ENCODE measurements around the gene PET100. TPM values are rescaled to one million over a fixed set of nuclear protein-coding genes. Genes with fewer than 3 reads are reported as not detected.

PET100 gene
- total and polyA plus RNA-seq, 12 donors, result 3.7 to 655 (median 105) TPM

GRCh38 chr19:7598180-7598579 is 31.4 kb upstream of the PET100 start:
- DNase-seq, result no peak
- H3K27me3 ChIP-seq, result peaks cover 3% of the 10 kb centered on the region
- peaks cover 0 to 13% of the 10 kb centered on the region in 2 donors for H3K4me1 ChIP-seq (replicated peaks in 1 of 2)
- H3K4me3 ChIP-seq, result no peak overlapping the region
- TF ChIP-seq CTCF (IDR thresholded peaks at IDR 0.05) (no peak), POLR2A (IDR thresholded peaks at IDR 0.05) (no peak)
- WGBS, 4 donors, result 76 to 87% (median 82%) methylated on average over 6 of the region's 6 CpGs
- H3K9me3 ChIP-seq (replicated peaks in 1 of 3), result no peaks in the 10 kb centered on the region
- H3K27ac ChIP-seq, result no peak overlapping the region
- H3K36me3 ChIP-seq (replicated peaks in 1 of 2), result no peaks in the 10 kb centered on the region
- intact Hi-C loops (cut with DNase I), result no loop called here

- Histone ChIP-seq H3K27me3 (no peaks in the 10 kb centered on the region), H3K27ac (no peak overlapping the region), H3K4me3 (no peak overlapping the region), H3K4me1 (replicated peaks in 1 of 2) (peaks cover 0 to 13% of the 10 kb centered on the region in 2 donors), H3K9me3 (replicated peaks in 1 of 3) (no peaks in the 10 kb centered on the region), H3K36me3 (replicated peaks in 1 of 2) (no peaks in the 10 kb centered on the region)
- DNase-seq, result no peak
- intact Hi-C loops (cut with DNase I), result no loop called here
- TF ChIP-seq CTCF (IDR thresholded peaks at IDR 0.05) (no peak), POLR2A (IDR thresholded peaks at IDR 0.05) (no peak)
Observed at GRCh38 chr19:7600721-7601120, 28.9 kb upstream of the PET100 start.

DNA sequence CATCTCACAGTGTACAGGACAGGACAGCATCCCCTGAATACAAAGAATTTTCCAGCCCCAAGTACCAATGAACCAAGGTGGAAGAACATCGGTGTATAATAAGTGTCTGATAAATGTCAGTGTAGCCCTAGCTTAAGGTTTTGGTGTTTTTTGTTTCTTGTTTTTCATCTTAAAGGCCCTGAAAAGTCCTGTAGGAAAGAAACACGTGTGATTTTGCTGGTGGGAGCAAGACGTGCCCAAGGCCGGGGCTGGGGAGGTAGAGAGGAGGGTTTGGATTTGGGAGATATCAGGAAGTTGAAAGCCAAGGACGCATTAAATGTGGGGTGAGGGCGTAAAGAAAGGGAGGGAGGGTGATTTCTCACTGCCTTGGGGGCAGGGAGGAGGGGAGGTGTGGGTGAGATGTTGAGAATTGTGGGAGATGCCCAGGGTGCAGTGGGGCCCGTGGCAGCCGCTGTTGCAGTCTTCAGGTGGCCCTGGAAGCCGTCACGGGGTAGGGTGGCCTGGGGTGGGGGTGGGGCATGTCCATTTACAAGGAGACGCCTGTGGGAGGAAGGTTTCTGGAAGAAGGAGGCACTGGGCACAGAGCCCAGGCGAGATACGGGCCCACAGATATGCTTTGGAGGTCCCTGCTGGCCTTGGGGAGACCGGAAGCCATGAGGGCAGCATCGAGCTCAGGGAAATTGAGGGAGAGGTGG is 27.2 kb upstream of the PET100 start:
- no peaks in the 10 kb centered on the region for H3K9me3 ChIP-seq (replicated peaks in 1 of 3)
- 22 to 38% (median 29%) methylated on average over 15 of the region's 15 CpGs for WGBS, 4 donors
- H3K27me3 ChIP-seq, result no peaks in the 10 kb centered on the region
- H3K27ac ChIP-seq, result no peak overlapping the region
- peak in 2 of 7 donors; percentile 57 to 70 for DNase-seq
- H3K36me3 ChIP-seq (replicated peaks in 1 of 2), result no peaks in the 10 kb centered on the region
- H3K4me1 ChIP-seq (replicated peaks in 1 of 2), result peaks cover 0 to 7% of the 10 kb centered on the region in 2 donors
- no peak overlapping the region for H3K4me3 ChIP-seq
- TF ChIP-seq CTCF (IDR thresholded peaks at IDR 0.05), result no peak
- TF ChIP-seq POLR2A (IDR thresholded peaks at IDR 0.05), result no peak
- intact Hi-C loops (cut with DNase I), result no loop called here

- Histone ChIP-seq H3K27ac (no peak overlapping the region), H3K4me3 (no peak overlapping the region), H3K36me3 (replicated peaks in 1 of 2) (no peaks in the 10 kb centered on the region), H3K4me1 (replicated peaks in 1 of 2) (peaks cover 0 to 7% of the 10 kb centered on the region in 2 donors), H3K27me3 (no peaks in the 10 kb centered on the region), H3K9me3 (replicated peaks in 1 of 3) (no peaks in the 10 kb centered on the region)
- intact Hi-C loops (cut with DNase I), result no loop called here
- TF ChIP-seq POLR2A (IDR thresholded peaks at IDR 0.05), result no peak
- no peak for TF ChIP-seq CTCF (IDR thresholded peaks at IDR 0.05)
- WGBS, 4 donors, result 44 to 62% (median 54%) methylated on average over 10 to 11 of the region's 11 CpGs
- peak in 1 of 7 donors; percentile 49 for DNase-seq
Observed at GRCh38 chr19:7602935-7603497, 26.6 kb upstream of the PET100 start.
